ENCODE measurements around the gene IGFBPL1.

- TF ChIP-seq, protein P1, sequence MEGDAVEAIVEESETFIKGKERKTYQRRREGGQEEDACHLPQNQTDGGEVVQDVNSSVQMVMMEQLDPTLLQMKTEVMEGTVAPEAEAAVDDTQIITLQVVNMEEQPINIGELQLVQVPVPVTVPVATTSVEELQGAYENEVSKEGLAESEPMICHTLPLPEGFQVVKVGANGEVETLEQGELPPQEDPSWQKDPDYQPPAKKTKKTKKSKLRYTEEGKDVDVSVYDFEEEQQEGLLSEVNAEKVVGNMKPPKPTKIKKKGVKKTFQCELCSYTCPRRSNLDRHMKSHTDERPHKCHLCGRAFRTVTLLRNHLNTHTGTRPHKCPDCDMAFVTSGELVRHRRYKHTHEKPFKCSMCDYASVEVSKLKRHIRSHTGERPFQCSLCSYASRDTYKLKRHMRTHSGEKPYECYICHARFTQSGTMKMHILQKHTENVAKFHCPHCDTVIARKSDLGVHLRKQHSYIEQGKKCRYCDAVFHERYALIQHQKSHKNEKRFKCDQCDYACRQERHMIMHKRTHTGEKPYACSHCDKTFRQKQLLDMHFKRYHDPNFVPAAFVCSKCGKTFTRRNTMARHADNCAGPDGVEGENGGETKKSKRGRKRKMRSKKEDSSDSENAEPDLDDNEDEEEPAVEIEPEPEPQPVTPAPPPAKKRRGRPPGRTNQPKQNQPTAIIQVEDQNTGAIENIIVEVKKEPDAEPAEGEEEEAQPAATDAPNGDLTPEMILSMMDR (IDR thresholded peaks at IDR 0.05; ENCODE audit: low read length): no peak
- no peak for TF ChIP-seq EZH2 (optimal IDR thresholded peaks at IDR 0.05; ENCODE audit: low read depth, low read length)
- TF ChIP-seq EZH2phosphoT487 (IDR thresholded peaks at IDR 0.05; ENCODE audit: low read length): no peak
Measured at GRCh38 chr9:38359689-38360385, 64.4 kb downstream of the IGFBPL1 start.

Measured in MM.1S (cell line).